Measurements from ENCODE around the gene SH2D3A.

- TF ChIP-seq, protein P1, sequence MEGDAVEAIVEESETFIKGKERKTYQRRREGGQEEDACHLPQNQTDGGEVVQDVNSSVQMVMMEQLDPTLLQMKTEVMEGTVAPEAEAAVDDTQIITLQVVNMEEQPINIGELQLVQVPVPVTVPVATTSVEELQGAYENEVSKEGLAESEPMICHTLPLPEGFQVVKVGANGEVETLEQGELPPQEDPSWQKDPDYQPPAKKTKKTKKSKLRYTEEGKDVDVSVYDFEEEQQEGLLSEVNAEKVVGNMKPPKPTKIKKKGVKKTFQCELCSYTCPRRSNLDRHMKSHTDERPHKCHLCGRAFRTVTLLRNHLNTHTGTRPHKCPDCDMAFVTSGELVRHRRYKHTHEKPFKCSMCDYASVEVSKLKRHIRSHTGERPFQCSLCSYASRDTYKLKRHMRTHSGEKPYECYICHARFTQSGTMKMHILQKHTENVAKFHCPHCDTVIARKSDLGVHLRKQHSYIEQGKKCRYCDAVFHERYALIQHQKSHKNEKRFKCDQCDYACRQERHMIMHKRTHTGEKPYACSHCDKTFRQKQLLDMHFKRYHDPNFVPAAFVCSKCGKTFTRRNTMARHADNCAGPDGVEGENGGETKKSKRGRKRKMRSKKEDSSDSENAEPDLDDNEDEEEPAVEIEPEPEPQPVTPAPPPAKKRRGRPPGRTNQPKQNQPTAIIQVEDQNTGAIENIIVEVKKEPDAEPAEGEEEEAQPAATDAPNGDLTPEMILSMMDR (IDR thresholded peaks at IDR 0.05; ENCODE audit: low read depth, low read length): no peak
- no peak for TF ChIP-seq POLR2A (IDR thresholded peaks at IDR 0.05; ENCODE audit: extremely low read depth, insufficient read length)
Measured at GRCh38 chr19:6750062-6750461, 17.2 kb downstream of the SH2D3A start.
